Measurements from ENCODE around the gene PRPF38B. TPM values are rescaled to one million over a fixed set of nuclear protein-coding genes. Genes with fewer than 3 reads are reported as not detected.

Gene PRPF38B
- polyA plus RNA-seq, 4 donors: 22.7 to 68.5 (median 26.6) TPM

- 60 to 77% (median 66%) methylated on average over 6 of the region's 6 CpGs for WGBS, 3 donors
- FAIRE-seq: no peak
- H3K9me3 ChIP-seq (ENCODE audit: control insufficient read depth in 2 of 2, insufficient read depth in 1 of 2, low read depth in 1 of 2, low read length in 1 of 2): no peaks in the 10 kb centered on the region
Observed at GRCh38 chr1:108718927-108719655, 27.0 kb downstream of the PRPF38B start.

GRCh38 chr1:108719656-108720435 is 27.7 kb downstream of the PRPF38B start:
- Histone ChIP-seq H3K4me1 (ENCODE audit: control insufficient read depth in 3 of 3, insufficient read depth in 2 of 3, low read depth in 1 of 3, low read length in 2 of 3) (no peaks in the 10 kb centered on the region), H3K36me3 (ENCODE audit: control insufficient read depth in 3 of 3, insufficient read depth in 2 of 3, low read depth in 1 of 3, low read length in 3 of 3) (no peaks in the 10 kb centered on the region), H3K9me3 (ENCODE audit: control insufficient read depth in 2 of 2, insufficient read depth in 1 of 2, low read depth in 1 of 2, low read length in 1 of 2) (no peaks in the 10 kb centered on the region), H3K27me3 (ENCODE audit: control insufficient read depth in 3 of 3, insufficient read depth in 3 of 3, low read length in 3 of 3) (no peaks in the 10 kb centered on the region), H3K27ac (ENCODE audit: low read depth in 1 of 3, low read length in 2 of 3) (no peak overlapping the region), H3K4me3 (ENCODE audit: low read depth in 1 of 3, low read length in 3 of 3) (no peak overlapping the region)
- no peak for FAIRE-seq
- WGBS, 3 donors: 82 to 88% (median 87%) methylated on average over 8 of the region's 8 CpGs
- DNase-seq: no peak

More at GRCh38 chr1:108718927-108719655, 27.0 kb downstream of the PRPF38B start:
- no peaks in the 10 kb centered on the region for H3K36me3 ChIP-seq (ENCODE audit: control insufficient read depth in 3 of 3, insufficient read depth in 2 of 3, low read depth in 1 of 3, low read length in 3 of 3)
- no peak for DNase-seq
- H3K4me3 ChIP-seq (ENCODE audit: low read depth in 1 of 3, low read length in 3 of 3): no peak overlapping the region
- no peaks in the 10 kb centered on the region for H3K27me3 ChIP-seq (ENCODE audit: control insufficient read depth in 3 of 3, insufficient read depth in 3 of 3, low read length in 3 of 3)
- H3K4me1 ChIP-seq (ENCODE audit: control insufficient read depth in 3 of 3, insufficient read depth in 2 of 3, low read depth in 1 of 3, low read length in 2 of 3): no peaks in the 10 kb centered on the region
- no peak overlapping the region for H3K27ac ChIP-seq (ENCODE audit: low read depth in 1 of 3, low read length in 2 of 3)

GRCh38 chr1:108722292-108722691 is 30.2 kb downstream of the PRPF38B start:
- FAIRE-seq (no peak), DNase-seq (no peak)
- no peaks in the 10 kb centered on the region for H3K27me3 ChIP-seq (ENCODE audit: control insufficient read depth in 3 of 3, insufficient read depth in 3 of 3, low read length in 3 of 3)
- H3K36me3 ChIP-seq (ENCODE audit: control insufficient read depth in 3 of 3, insufficient read depth in 2 of 3, low read depth in 1 of 3, low read length in 3 of 3): no peaks in the 10 kb centered on the region
- 57 to 64% (median 63%) methylated on average over 6 of the region's 6 CpGs for WGBS, 3 donors
- no peak overlapping the region for H3K27ac ChIP-seq (ENCODE audit: low read depth in 1 of 3, low read length in 2 of 3)
- H3K9me3 ChIP-seq (ENCODE audit: control insufficient read depth in 2 of 2, insufficient read depth in 1 of 2, low read depth in 1 of 2, low read length in 1 of 2): no peaks in the 10 kb centered on the region
- H3K4me3 ChIP-seq (ENCODE audit: low read depth in 1 of 3, low read length in 3 of 3): no peak overlapping the region
- no peaks in the 10 kb centered on the region for H3K4me1 ChIP-seq (ENCODE audit: control insufficient read depth in 3 of 3, insufficient read depth in 2 of 3, low read depth in 1 of 3, low read length in 2 of 3)

- peak; percentile 35 to 48 for DNase-seq
- Histone ChIP-seq H3K36me3 (ENCODE audit: control insufficient read depth in 3 of 3, insufficient read depth in 2 of 3, low read depth in 1 of 3, low read length in 3 of 3) (no peaks in the 10 kb centered on the region), H3K4me3 (ENCODE audit: low read depth in 1 of 3, low read length in 3 of 3) (no peak overlapping the region), H3K27me3 (ENCODE audit: control insufficient read depth in 3 of 3, insufficient read depth in 3 of 3, low read length in 3 of 3) (no peaks in the 10 kb centered on the region), H3K27ac (ENCODE audit: low read depth in 1 of 3, low read length in 2 of 3) (no peak overlapping the region), H3K9me3 (ENCODE audit: control insufficient read depth in 2 of 2, insufficient read depth in 1 of 2, low read depth in 1 of 2, low read length in 1 of 2) (no peaks in the 10 kb centered on the region), H3K4me1 (ENCODE audit: control insufficient read depth in 3 of 3, insufficient read depth in 2 of 3, low read depth in 1 of 3, low read length in 2 of 3) (no peaks in the 10 kb centered on the region)
- FAIRE-seq: no peak
- 53 to 75% (median 59%) methylated on average over 1 of the region's 1 CpG for WGBS, 3 donors
Observed at GRCh38 chr1:108725906-108726305, 33.8 kb downstream of the PRPF38B start.

GRCh38 chr1:108728327-108728923 is 36.3 kb downstream of the PRPF38B start:
- FAIRE-seq (no peak), DNase-seq (no peak)
- no peaks in the 10 kb centered on the region for H3K4me1 ChIP-seq (ENCODE audit: control insufficient read depth in 3 of 3, insufficient read depth in 2 of 3, low read depth in 1 of 3, low read length in 2 of 3)
- no peaks in the 10 kb centered on the region for H3K36me3 ChIP-seq (ENCODE audit: control insufficient read depth in 3 of 3, insufficient read depth in 2 of 3, low read depth in 1 of 3, low read length in 3 of 3)
- no peaks in the 10 kb centered on the region for H3K27me3 ChIP-seq (ENCODE audit: control insufficient read depth in 3 of 3, insufficient read depth in 3 of 3, low read length in 3 of 3)
- no peak overlapping the region for H3K4me3 ChIP-seq (ENCODE audit: low read depth in 1 of 3, low read length in 3 of 3)
- WGBS, 3 donors: 88 to 93% (median 93%) methylated on average over 8 of the region's 8 CpGs
- no peaks in the 10 kb centered on the region for H3K9me3 ChIP-seq (ENCODE audit: control insufficient read depth in 2 of 2, insufficient read depth in 1 of 2, low read depth in 1 of 2, low read length in 1 of 2)
- no peak overlapping the region for H3K27ac ChIP-seq (ENCODE audit: low read depth in 1 of 3, low read length in 2 of 3)

- Histone ChIP-seq H3K9me3 (ENCODE audit: control insufficient read depth in 2 of 2, insufficient read depth in 1 of 2, low read depth in 1 of 2, low read length in 1 of 2) (no peaks in the 10 kb centered on the region), H3K4me3 (ENCODE audit: low read depth in 1 of 3, low read length in 3 of 3) (no peak overlapping the region), H3K36me3 (ENCODE audit: control insufficient read depth in 3 of 3, insufficient read depth in 2 of 3, low read depth in 1 of 3, low read length in 3 of 3) (no peaks in the 10 kb centered on the region), H3K4me1 (ENCODE audit: control insufficient read depth in 3 of 3, insufficient read depth in 2 of 3, low read depth in 1 of 3, low read length in 2 of 3) (no peaks in the 10 kb centered on the region), H3K27me3 (ENCODE audit: control insufficient read depth in 3 of 3, insufficient read depth in 3 of 3, low read length in 3 of 3) (no peaks in the 10 kb centered on the region), H3K27ac (ENCODE audit: low read depth in 1 of 3, low read length in 2 of 3) (no peak overlapping the region)
- 81 to 86% (median 82%) methylated on average over 4 of the region's 4 CpGs for WGBS, 3 donors
- FAIRE-seq: no peak
- no peak for DNase-seq
Observed at GRCh38 chr1:108729481-108729880, 37.4 kb downstream of the PRPF38B start.

GRCh38 chr1:108732398-108732797 is 40.3 kb downstream of the PRPF38B start:
- Histone ChIP-seq H3K27me3 (ENCODE audit: control insufficient read depth in 3 of 3, insufficient read depth in 3 of 3, low read length in 3 of 3) (no peaks in the 10 kb centered on the region), H3K4me1 (ENCODE audit: control insufficient read depth in 3 of 3, insufficient read depth in 2 of 3, low read depth in 1 of 3, low read length in 2 of 3) (no peaks in the 10 kb centered on the region), H3K9me3 (ENCODE audit: control insufficient read depth in 2 of 2, insufficient read depth in 1 of 2, low read depth in 1 of 2, low read length in 1 of 2) (no peaks in the 10 kb centered on the region), H3K36me3 (ENCODE audit: control insufficient read depth in 3 of 3, insufficient read depth in 2 of 3, low read depth in 1 of 3, low read length in 3 of 3) (no peaks in the 10 kb centered on the region), H3K4me3 (ENCODE audit: low read depth in 1 of 3, low read length in 3 of 3) (no peak overlapping the region), H3K27ac (ENCODE audit: low read depth in 1 of 3, low read length in 2 of 3) (no peak overlapping the region)
- DNase-seq (no peak), FAIRE-seq (no peak)
- WGBS, 3 donors: 97 to 100% (median 100%) methylated on average over 1 of the region's 1 CpG

GRCh38 chr1:108734171-108734865 is 42.2 kb downstream of the PRPF38B start:
- 96 to 100% (median 97%) methylated on average over 1 of the region's 1 CpG for WGBS, 3 donors
- H3K4me1 ChIP-seq (ENCODE audit: control insufficient read depth in 3 of 3, insufficient read depth in 2 of 3, low read depth in 1 of 3, low read length in 2 of 3): no peaks in the 10 kb centered on the region
- peaks cover 0 to 2% (median 0%) of the 10 kb centered on the region in 3 donors for H3K27me3 ChIP-seq (ENCODE audit: control insufficient read depth in 3 of 3, insufficient read depth in 3 of 3, low read length in 3 of 3)
- FAIRE-seq (no peak), DNase-seq (no peak)
- H3K36me3 ChIP-seq (ENCODE audit: control insufficient read depth in 3 of 3, insufficient read depth in 2 of 3, low read depth in 1 of 3, low read length in 3 of 3): no peaks in the 10 kb centered on the region
- H3K27ac ChIP-seq (ENCODE audit: low read depth in 1 of 3, low read length in 2 of 3): no peak overlapping the region
- H3K4me3 ChIP-seq (ENCODE audit: low read depth in 1 of 3, low read length in 3 of 3): no peak overlapping the region
- H3K9me3 ChIP-seq (ENCODE audit: control insufficient read depth in 2 of 2, insufficient read depth in 1 of 2, low read depth in 1 of 2, low read length in 1 of 2): no peaks in the 10 kb centered on the region
